PC-3 (cell line): ENCODE data around the gene PRDX5.
A peak's percentile ranks its signal among the peaks of the same experiment; 100 is the strongest.

Source experiments
- CTCF ChIP-seq: fragments of 300-600 bp; sonication (generic); conservative IDR thresholded peaks from 2 replicates; pipeline ENCODE4 v1.5.1; 2017; ENCODE audit warnings: antibody characterized with exemption, low read depth, mild to moderate bottlenecking, low read length
- EZH2phosphoT487 ChIP-seq: fragments of 300-600 bp; sonication (generic); IDR thresholded peaks from 2 replicates; pipeline ENCODE4 v1.6.1; 2018; ENCODE audit warnings: mild to moderate bottlenecking, antibody characterized with exemption, low read length, borderline replicate concordance

- peak; percentile 51; the same call in 1 of the 2 replicates for TF ChIP-seq CTCF
- TF ChIP-seq EZH2phosphoT487, result no peak
Measured at GRCh38 chr11:64314146-64314804, 3.6 kb upstream of the PRDX5 start.
